ENCODE measurements around the gene LMOD2.

Gene LMOD2

DNA sequence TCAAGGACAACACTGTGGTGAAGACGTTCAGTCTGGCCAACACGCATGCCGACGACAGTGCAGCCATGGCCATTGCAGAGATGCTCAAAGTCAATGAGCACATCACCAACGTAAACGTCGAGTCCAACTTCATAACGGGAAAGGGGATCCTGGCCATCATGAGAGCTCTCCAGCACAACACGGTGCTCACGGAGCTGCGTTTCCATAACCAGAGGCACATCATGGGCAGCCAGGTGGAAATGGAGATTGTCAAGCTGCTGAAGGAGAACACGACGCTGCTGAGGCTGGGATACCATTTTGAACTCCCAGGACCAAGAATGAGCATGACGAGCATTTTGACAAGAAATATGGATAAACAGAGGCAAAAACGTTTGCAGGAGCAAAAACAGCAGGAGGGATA, 6.6 kb downstream of the LMOD2 start:
- TF ChIP-seq, protein P1, sequence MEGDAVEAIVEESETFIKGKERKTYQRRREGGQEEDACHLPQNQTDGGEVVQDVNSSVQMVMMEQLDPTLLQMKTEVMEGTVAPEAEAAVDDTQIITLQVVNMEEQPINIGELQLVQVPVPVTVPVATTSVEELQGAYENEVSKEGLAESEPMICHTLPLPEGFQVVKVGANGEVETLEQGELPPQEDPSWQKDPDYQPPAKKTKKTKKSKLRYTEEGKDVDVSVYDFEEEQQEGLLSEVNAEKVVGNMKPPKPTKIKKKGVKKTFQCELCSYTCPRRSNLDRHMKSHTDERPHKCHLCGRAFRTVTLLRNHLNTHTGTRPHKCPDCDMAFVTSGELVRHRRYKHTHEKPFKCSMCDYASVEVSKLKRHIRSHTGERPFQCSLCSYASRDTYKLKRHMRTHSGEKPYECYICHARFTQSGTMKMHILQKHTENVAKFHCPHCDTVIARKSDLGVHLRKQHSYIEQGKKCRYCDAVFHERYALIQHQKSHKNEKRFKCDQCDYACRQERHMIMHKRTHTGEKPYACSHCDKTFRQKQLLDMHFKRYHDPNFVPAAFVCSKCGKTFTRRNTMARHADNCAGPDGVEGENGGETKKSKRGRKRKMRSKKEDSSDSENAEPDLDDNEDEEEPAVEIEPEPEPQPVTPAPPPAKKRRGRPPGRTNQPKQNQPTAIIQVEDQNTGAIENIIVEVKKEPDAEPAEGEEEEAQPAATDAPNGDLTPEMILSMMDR (IDR thresholded peaks at IDR 0.05; ENCODE audit: low read depth, low read length) = no peak
- H3K4me3 ChIP-seq (ENCODE audit: low read depth, low read length) = no peak overlapping the region

DNA sequence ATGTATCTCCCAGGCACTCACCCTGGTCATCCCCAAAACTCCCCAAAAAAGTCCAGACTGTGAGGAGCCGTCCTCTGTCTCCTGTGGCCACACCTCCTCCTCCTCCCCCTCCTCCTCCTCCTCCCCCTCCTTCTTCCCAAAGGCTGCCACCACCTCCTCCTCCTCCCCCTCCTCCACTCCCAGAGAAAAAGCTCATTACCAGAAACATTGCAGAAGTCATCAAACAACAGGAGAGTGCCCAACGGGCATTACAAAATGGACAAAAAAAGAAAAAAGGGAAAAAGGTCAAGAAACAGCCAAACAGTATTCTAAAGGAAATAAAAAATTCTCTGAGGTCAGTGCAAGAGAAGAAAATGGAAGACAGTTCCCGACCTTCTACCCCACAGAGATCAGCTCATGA, 7.1 kb downstream of the LMOD2 start:
- TF ChIP-seq, protein P1 (IDR thresholded peaks at IDR 0.05; ENCODE audit: low read depth, low read length) = no peak
- no peak overlapping the region for H3K4me3 ChIP-seq (ENCODE audit: low read depth, low read length)

- TF ChIP-seq, protein P1 (IDR thresholded peaks at IDR 0.05; ENCODE audit: low read depth, low read length) = no peak
- H3K4me3 ChIP-seq (ENCODE audit: low read depth, low read length) = no peak overlapping the region
Observed at GRCh38 chr7:123663200-123663599, 7.5 kb downstream of the LMOD2 start.

DNA sequence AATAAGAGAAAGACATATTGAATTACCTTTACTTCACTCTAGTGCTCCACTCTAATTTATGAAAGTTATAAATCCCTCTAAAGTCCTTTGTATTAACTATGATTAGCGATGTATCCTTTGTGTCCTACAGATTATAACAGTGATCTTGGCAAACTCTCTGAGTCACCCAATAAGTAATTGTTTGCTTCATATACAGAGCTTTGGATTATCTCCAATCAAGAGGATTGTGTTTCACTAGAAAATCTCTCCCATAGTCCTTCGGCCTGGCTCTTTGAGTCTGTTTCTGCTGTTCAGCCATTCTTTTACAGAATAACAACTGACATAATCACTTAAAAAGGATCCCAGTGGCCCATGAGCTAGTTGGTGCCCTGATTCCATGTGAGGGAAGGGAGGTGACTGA, 9.5 kb downstream of the LMOD2 start:
- TF ChIP-seq, protein P1 (IDR thresholded peaks at IDR 0.05; ENCODE audit: low read depth, low read length) = no peak
- H3K4me3 ChIP-seq (ENCODE audit: low read depth, low read length) = no peak overlapping the region

GRCh38 chr7:123665896-123666295, 10.2 kb downstream of the LMOD2 start:
- no peak overlapping the region for H3K4me3 ChIP-seq (ENCODE audit: low read depth, low read length)
- TF ChIP-seq, protein P1 (IDR thresholded peaks at IDR 0.05; ENCODE audit: low read depth, low read length) = no peak

DNA sequence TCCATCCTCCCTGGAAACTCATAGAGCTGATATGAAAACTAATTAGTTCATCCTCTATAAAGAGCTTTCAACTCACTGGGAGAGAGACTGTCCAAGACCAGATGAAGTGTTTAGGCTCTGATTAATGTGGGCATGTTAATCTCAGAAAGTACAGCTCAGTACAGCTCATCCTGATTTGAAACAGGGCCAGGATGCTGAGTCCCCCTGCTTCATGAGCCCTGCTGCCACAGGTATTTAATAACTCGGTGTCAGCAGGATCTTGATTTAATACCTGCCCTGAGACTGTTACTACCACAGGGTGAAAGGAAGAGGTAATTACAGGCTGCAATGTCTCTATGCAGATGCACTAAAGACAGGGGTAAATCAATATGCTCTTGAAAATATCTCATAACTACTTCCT, 10.8 kb downstream of the LMOD2 start:
- TF ChIP-seq, protein P1 (IDR thresholded peaks at IDR 0.05; ENCODE audit: low read depth, low read length) = no peak
- H3K4me3 ChIP-seq (ENCODE audit: low read depth, low read length) = no peak overlapping the region

GRCh38 chr7:123669485-123669884, 13.8 kb downstream of the LMOD2 start:
- TF ChIP-seq, protein P1 (IDR thresholded peaks at IDR 0.05; ENCODE audit: low read depth, low read length) = no peak
- no peak overlapping the region for H3K4me3 ChIP-seq (ENCODE audit: low read depth, low read length)

All from WI38 (cell line).